ENCODE results near the gene GREM1.

GRCh38 chr15:32687556-32687955, 30.2 kb upstream of the GREM1 start:
- TF ChIP-seq CTCF (IDR thresholded peaks at IDR 0.05; ENCODE audit: poor library complexity) (no peak), EZH2 (IDR thresholded peaks at IDR 0.05; ENCODE audit: borderline replicate concordance) (no peak), EZH2phosphoT487 (IDR thresholded peaks at IDR 0.05; ENCODE audit: low read depth, severe bottlenecking, unreplicated experiment) (no peak)
